ENCODE measurements around the gene SLC6A11.

Gene SLC6A11

GRCh38 chr3:10890665-10891064 is 74.6 kb downstream of the SLC6A11 start:
- no peak for DNase-seq

- no peak for DNase-seq
These were observed 76.6 kb downstream of the SLC6A11 start for GRCh38 chr3:10892622-10893021.

GRCh38 chr3:10901296-10901945 is 85.4 kb downstream of the SLC6A11 start:
- DNase-seq: no peak

- no peak for DNase-seq
These were observed 91.2 kb downstream of the SLC6A11 start for GRCh38 chr3:10907262-10907661.

- no peak for DNase-seq
These were observed 94.3 kb downstream of the SLC6A11 start for GRCh38 chr3:10910367-10910766.

GRCh38 chr3:10911350-10912002 is 95.4 kb downstream of the SLC6A11 start:
- no peak for DNase-seq

GRCh38 chr3:10912786-10913185 is 96.8 kb downstream of the SLC6A11 start:
- DNase-seq: no peak

GRCh38 chr3:10915376-10915775 is 99.3 kb downstream of the SLC6A11 start:
- DNase-seq: no peak

- DNase-seq: no peak
These were observed 101.1 kb downstream of the SLC6A11 start for GRCh38 chr3:10917176-10917575.

- no peak for DNase-seq
These were observed 102.0 kb downstream of the SLC6A11 start for GRCh38 chr3:10918011-10918410.

- no peak for DNase-seq
These were observed 103.6 kb downstream of the SLC6A11 start for GRCh38 chr3:10919636-10920035.

- DNase-seq: no peak
These were observed 109.6 kb downstream of the SLC6A11 start for GRCh38 chr3:10925436-10926255.

- no peak for DNase-seq
These were observed 110.3 kb downstream of the SLC6A11 start for GRCh38 chr3:10926256-10926810.

GRCh38 chr3:10926811-10927521 is 110.9 kb downstream of the SLC6A11 start:
- DNase-seq: no peak

- no peak for DNase-seq
These were observed 111.5 kb downstream of the SLC6A11 start for GRCh38 chr3:10927551-10927950.

GRCh38 chr3:10928407-10928960 is 112.5 kb downstream of the SLC6A11 start:
- no peak for DNase-seq

- DNase-seq: no peak
These were observed 113.0 kb downstream of the SLC6A11 start for GRCh38 chr3:10928961-10929471.

- no peak for DNase-seq
These were observed 114.1 kb downstream of the SLC6A11 start for GRCh38 chr3:10929978-10930665.

GRCh38 chr3:10930666-10931040 is 114.6 kb downstream of the SLC6A11 start:
- DNase-seq: no peak

- DNase-seq: no peak
These were observed 116.6 kb downstream of the SLC6A11 start for GRCh38 chr3:10932596-10932995.

- no peak for DNase-seq
These were observed 117.0 kb downstream of the SLC6A11 start for GRCh38 chr3:10933021-10933420.

GRCh38 chr3:10933470-10933804 is 117.4 kb downstream of the SLC6A11 start:
- DNase-seq: no peak
